Measurements from ENCODE around the gene PTDSS2.

The PTDSS2 gene

GRCh38 chr11:494761-495536 lies 44.9 kb downstream of the PTDSS2 start:
- H3K4me3 ChIP-seq (IDR thresholded peaks at IDR 0.05; ENCODE audit: insufficient read depth, low read depth, low read length) = no peak overlapping the region
- H3K9ac ChIP-seq = no peak overlapping the region
- H2AFZ ChIP-seq (ENCODE audit: low read depth) = no peak overlapping the region
- no peaks in the 10 kb centered on the region for H3K4me1 ChIP-seq (ENCODE audit: low read depth, poor library complexity, severe bottlenecking)
- no peaks in the 10 kb centered on the region for H3K79me2 ChIP-seq (ENCODE audit: insufficient read depth, low read depth)
- H3K36me3 ChIP-seq (ENCODE audit: insufficient read depth) = no peaks in the 10 kb centered on the region
- no peak overlapping the region for H3K4me2 ChIP-seq
- H4K20me1 ChIP-seq (ENCODE audit: insufficient read depth) = no peaks in the 10 kb centered on the region
- TF ChIP-seq, protein P1, sequence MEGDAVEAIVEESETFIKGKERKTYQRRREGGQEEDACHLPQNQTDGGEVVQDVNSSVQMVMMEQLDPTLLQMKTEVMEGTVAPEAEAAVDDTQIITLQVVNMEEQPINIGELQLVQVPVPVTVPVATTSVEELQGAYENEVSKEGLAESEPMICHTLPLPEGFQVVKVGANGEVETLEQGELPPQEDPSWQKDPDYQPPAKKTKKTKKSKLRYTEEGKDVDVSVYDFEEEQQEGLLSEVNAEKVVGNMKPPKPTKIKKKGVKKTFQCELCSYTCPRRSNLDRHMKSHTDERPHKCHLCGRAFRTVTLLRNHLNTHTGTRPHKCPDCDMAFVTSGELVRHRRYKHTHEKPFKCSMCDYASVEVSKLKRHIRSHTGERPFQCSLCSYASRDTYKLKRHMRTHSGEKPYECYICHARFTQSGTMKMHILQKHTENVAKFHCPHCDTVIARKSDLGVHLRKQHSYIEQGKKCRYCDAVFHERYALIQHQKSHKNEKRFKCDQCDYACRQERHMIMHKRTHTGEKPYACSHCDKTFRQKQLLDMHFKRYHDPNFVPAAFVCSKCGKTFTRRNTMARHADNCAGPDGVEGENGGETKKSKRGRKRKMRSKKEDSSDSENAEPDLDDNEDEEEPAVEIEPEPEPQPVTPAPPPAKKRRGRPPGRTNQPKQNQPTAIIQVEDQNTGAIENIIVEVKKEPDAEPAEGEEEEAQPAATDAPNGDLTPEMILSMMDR (conservative IDR thresholded peaks at IDR 0.05; ENCODE audit: low read depth, low read length) = no peak
- H3K27me3 ChIP-seq (ENCODE audit: insufficient read depth, low read depth) = no peaks in the 10 kb centered on the region
- H3K27ac ChIP-seq = no peak overlapping the region

GRCh38 chr11:495537-495931 lies 45.5 kb downstream of the PTDSS2 start:
- Histone ChIP-seq H3K9ac (no peak overlapping the region), H3K4me3 (IDR thresholded peaks at IDR 0.05; ENCODE audit: insufficient read depth, low read depth, low read length) (no peak overlapping the region), H3K27ac (no peak overlapping the region), H4K20me1 (ENCODE audit: insufficient read depth) (no peaks in the 10 kb centered on the region), H3K27me3 (ENCODE audit: insufficient read depth, low read depth) (no peaks in the 10 kb centered on the region), H2AFZ (ENCODE audit: low read depth) (no peak overlapping the region), H3K79me2 (ENCODE audit: insufficient read depth, low read depth) (no peaks in the 10 kb centered on the region), H3K36me3 (ENCODE audit: insufficient read depth) (no peaks in the 10 kb centered on the region), H3K4me1 (ENCODE audit: low read depth, poor library complexity, severe bottlenecking) (no peaks in the 10 kb centered on the region), H3K4me2 (no peak overlapping the region)
- TF ChIP-seq, protein P1 (conservative IDR thresholded peaks at IDR 0.05; ENCODE audit: low read depth, low read length) = no peak

- Histone ChIP-seq H3K27me3 (ENCODE audit: insufficient read depth, low read depth) (no peaks in the 10 kb centered on the region), H3K4me3 (IDR thresholded peaks at IDR 0.05; ENCODE audit: insufficient read depth, low read depth, low read length) (no peak overlapping the region), H3K27ac (no peak overlapping the region), H3K4me2 (no peak overlapping the region), H3K36me3 (ENCODE audit: insufficient read depth) (no peaks in the 10 kb centered on the region), H2AFZ (ENCODE audit: low read depth) (no peak overlapping the region), H3K79me2 (ENCODE audit: insufficient read depth, low read depth) (no peaks in the 10 kb centered on the region), H3K9ac (no peak overlapping the region), H4K20me1 (ENCODE audit: insufficient read depth) (no peaks in the 10 kb centered on the region), H3K4me1 (ENCODE audit: low read depth, poor library complexity, severe bottlenecking) (no peaks in the 10 kb centered on the region)
- TF ChIP-seq, protein P1 (conservative IDR thresholded peaks at IDR 0.05; ENCODE audit: low read depth, low read length) = no peak
Observed at GRCh38 chr11:496834-497564, 46.9 kb downstream of the PTDSS2 start.

- Histone ChIP-seq H2AFZ (ENCODE audit: low read depth) (no peak overlapping the region), H3K27me3 (ENCODE audit: insufficient read depth, low read depth) (no peaks in the 10 kb centered on the region), H3K36me3 (ENCODE audit: insufficient read depth) (no peaks in the 10 kb centered on the region), H3K9ac (no peak overlapping the region), H3K27ac (no peak overlapping the region), H3K79me2 (ENCODE audit: insufficient read depth, low read depth) (no peaks in the 10 kb centered on the region), H3K4me1 (ENCODE audit: low read depth, poor library complexity, severe bottlenecking) (no peaks in the 10 kb centered on the region), H3K4me2 (no peak overlapping the region), H3K4me3 (IDR thresholded peaks at IDR 0.05; ENCODE audit: insufficient read depth, low read depth, low read length) (no peak overlapping the region), H4K20me1 (ENCODE audit: insufficient read depth) (no peaks in the 10 kb centered on the region)
- TF ChIP-seq, protein P1 (conservative IDR thresholded peaks at IDR 0.05; ENCODE audit: low read depth, low read length) = no peak
Observed at GRCh38 chr11:497565-498296, 47.7 kb downstream of the PTDSS2 start.
